Eye (tissue), 1 donor: Measurements from ENCODE around the gene SLC41A2.
"Not testable (repeated sequence)": the region's sequence is repeated elsewhere in the genome, so short reads cannot be mapped to it uniquely, and the experiment has no call there.

Experiments
- DNase-seq: peaks from one replicate; pipeline ENCODE4 v3.0.0-alpha.2; 2015

The SLC41A2 gene

GRCh38 chr12:104963757-104964156 is 5.7 kb upstream of the SLC41A2 start:
- no peak for DNase-seq

GRCh38 chr12:104960464-104960863 is 2.4 kb upstream of the SLC41A2 start:
- no peak for DNase-seq

DNA sequence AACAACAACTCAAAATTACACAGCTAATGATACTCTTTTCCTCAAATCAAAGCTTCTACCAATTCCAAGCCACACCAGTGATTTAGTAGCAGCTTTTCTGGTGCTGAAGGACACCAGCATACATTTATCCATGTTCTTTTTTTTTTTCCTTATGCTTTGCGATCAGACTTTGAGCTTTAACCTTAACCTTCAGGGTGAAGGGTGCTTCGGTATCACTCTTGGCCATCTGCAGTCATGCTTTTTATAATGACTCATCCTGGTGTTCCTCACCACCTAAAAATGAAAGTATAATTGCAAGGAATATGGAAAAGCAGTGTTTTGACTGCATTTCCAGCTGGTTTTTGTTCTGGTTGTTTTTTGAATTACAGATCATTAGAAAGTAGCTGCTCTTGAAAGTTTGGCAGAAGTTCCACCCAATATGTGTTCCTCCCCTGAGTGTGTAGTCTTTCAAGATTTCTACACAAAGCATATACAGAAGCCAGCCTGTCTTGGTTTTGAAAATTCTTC is 1.3 kb upstream of the SLC41A2 start:
- peak; percentile 31 for DNase-seq

DNA sequence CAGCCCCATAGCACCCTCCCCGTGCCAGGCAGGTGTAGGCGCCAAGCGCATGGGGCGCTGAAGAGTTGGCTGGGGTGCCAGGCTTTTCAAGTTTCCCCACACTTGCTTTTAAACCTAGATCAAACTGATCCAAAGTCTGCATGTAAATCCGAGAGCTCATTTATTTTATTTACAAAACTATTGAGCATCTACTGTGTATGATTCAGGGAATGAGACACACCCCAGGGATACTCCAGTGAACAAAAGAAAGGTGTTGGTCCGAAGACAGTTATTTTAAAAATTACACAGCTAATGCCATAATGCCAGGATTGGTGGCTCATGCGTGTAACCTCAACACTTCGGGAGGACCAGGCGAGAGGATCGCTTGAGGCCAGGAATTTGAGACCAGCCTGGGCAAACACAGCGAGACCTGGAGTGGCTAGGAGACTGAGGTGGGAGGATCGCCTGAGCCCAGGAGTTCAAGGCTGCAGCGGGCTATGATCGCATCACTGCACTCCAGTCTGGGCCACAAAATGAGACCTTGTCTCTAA is 780 bp upstream of the SLC41A2 start:
- no peak for DNase-seq

DNA sequence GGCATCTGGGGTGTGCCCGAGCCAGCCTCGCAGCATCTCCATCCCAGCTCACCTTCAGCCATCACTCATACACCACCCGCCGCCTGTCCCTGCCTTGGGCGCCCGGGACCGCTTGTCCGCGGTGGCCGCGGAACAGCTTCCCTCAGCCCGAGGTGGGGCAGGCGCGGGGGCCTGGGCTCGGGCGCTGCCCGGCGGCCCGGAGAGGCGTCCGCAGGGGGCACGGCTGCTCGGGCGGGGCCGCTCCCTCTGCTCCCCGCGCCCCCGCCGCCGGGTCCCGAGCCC is 430 bp downstream of the SLC41A2 start:
- no peak for DNase-seq

GRCh38 chr12:104956870-104957718 is 996 bp downstream of the SLC41A2 start:
- no peak for DNase-seq

GRCh38 chr12:104955703-104956102 is 2.4 kb downstream of the SLC41A2 start:
- DNase-seq, result no peak

GRCh38 chr12:104953323-104953722 is 4.8 kb downstream of the SLC41A2 start:
- no peak for DNase-seq

- no peak for DNase-seq
Measured at GRCh38 chr12:104952816-104953215, 5.3 kb downstream of the SLC41A2 start.

- no peak for DNase-seq
Measured at GRCh38 chr12:104951759-104952509, 6.2 kb downstream of the SLC41A2 start.

GRCh38 chr12:104948716-104949115 is 9.4 kb downstream of the SLC41A2 start:
- not testable (repeated sequence) for DNase-seq

DNA sequence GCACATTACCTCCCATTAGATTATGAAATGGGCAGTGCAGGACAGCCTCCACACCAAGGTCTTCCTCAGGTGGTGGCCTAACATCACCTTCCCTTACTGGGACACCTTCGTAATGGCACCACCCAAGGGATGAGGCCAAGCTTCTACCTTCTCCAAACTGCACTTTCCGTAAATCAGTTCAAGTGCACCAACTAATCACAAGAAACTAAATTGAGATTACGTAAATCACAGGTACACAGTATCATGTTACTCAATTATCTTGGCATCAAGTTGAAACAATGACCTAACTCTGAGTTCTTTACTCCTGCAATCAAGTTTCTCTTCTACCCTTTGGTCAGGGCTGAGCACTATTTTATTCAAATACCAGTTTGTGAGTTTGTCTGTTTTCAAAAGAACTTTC is 13.8 kb downstream of the SLC41A2 start:
- no peak for DNase-seq

DNA sequence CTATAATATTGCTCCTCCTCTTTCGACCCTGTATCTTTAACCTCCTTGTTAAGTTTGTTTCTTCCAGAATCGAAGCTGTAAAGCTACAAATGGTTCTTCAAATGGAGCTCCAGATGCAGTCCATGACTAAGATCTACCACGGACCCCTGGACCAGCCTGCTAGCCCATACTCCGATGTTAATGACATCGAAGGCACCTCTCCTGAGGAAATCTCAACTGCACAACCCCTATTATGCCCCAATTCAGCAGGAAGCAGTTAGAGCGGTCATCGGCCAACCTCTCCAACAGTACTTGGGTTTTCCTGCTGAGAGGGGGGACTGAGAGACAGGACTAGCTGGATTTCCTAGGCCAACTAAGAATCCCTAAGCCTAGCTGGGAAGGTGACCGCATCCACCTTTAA is 14.7 kb downstream of the SLC41A2 start:
- DNase-seq, result not testable (repeated sequence)

DNA sequence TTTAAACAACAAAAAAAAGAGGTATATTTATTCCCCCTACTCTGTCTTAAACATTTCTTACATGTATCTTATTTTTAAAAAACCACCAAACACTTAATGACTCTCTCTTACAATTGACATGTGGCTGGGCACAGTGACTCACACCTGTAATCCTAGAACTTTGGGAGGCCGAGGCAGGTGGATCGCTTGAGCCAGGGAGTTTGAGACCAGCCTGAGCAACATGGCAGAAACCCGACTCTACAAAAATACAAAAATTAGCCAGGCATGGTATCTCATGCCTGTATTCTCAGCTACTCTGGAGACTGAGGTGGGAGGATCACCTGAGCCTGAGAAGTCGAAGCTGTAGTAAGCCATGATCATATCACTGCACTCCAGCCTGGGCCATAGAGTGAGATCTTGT is 16.0 kb downstream of the SLC41A2 start:
- DNase-seq, result no peak

DNA sequence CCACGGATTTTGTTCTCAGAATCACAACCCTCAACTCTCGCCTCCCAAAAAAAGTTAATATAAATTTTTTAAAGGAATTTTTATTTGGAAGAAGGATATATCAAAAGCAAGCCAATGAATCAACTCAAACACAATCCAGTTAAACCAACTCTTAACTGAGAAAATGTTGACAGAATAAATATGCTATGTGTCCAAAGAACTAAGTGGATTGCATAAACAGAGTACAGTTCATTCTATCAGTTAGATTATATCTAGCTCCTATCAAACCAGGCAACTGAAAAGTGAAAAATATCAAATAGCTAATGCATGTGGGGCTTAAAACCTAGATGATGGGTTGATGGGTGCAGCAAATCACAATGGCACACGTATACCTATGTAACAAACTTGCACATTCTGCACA is 16.6 kb downstream of the SLC41A2 start:
- DNase-seq, result no peak

DNA sequence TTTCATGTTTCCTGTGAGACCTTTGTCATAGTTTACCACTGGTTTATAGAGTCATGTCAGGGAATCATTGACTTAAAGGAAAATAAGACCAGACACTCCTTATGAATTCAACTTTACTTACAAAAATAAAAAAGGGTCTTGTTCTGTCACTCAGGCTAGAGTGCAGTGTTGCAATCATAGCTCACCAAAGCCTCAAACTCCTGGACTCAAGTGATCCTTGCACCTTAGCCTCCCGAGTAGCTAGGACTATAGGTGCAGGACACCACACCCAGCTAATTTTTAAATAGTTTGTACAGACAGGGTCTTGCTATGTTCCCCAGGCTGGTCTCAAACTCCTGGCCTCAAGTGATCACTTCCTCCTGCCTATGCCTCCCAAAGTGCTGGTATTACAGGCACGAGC is 19.0 kb downstream of the SLC41A2 start:
- DNase-seq, result no peak

GRCh38 chr12:104938371-104938770 is 19.7 kb downstream of the SLC41A2 start:
- no peak for DNase-seq

GRCh38 chr12:104935886-104936285 is 22.2 kb downstream of the SLC41A2 start:
- no peak for DNase-seq

DNA sequence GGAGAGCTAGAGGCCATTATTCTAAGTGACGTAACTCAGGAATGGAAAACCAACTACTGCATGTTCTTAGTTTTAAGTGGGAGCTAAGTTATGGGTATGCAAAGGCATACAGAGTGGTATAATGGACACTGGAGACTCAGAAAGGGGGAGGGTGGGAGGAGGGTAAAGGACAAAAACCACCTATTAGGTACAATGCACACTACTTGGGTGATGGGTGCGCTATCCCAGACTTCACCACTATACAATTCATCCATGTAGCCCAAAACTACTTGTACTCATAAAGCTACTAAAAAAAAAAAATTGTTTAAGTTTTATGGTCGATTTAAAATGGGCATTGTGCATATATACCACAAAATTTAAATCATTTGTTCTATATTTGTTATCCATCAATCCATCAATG is 24.3 kb downstream of the SLC41A2 start:
- DNase-seq, result no peak

DNA sequence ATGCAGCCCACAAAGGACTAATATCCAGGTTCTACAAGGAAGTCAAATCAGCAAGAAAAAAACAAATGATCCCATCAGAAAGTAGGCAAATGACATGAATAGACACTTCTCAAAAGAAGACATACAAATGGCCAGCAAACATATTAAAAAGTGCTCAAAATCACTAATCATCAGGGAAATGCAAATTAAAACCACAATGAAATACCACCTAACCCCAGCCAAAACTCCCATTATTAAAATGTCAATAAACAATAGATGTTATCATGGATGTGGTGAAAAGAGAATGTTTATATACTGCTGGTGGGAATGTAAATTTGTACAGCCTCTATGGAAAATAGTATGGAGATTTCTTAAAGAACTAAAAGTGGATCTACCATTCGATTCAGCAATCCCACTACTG is 25.0 kb downstream of the SLC41A2 start:
- no peak for DNase-seq

GRCh38 chr12:104930388-104931326 is 27.4 kb downstream of the SLC41A2 start:
- DNase-seq, result no peak

GRCh38 chr12:104929977-104930376 is 28.1 kb downstream of the SLC41A2 start:
- DNase-seq, result no peak

DNA sequence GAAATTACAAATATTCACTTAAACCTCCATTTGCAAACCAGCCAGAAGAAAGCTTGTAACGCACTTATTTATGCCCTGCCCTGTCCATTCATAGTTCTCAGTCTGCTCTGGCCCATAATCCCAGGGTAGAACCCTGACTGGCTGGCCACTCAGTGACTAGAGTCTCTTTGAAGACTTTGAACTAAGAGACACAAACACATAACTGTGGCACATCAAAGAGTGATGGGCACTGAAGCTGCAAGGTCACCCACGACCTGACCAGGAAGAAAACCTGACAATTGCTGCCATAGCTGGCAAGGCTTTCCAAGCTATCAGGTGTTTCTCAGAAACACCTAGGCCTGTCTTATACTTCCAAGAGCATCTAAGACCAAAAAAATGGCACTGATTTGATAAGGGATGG is 28.7 kb downstream of the SLC41A2 start:
- DNase-seq, result no peak
